Lower lobe of right lung (tissue), 2 donors: ENCODE data around the gene GRIA1. TPM values are rescaled to one million over a fixed set of nuclear protein-coding genes. Genes with fewer than 3 reads are reported as not detected.

Source experiments
- ATAC-seq, 2 donors: fragments of 200-7000 bp; cut with Tn5 transposase; one replicate each; pipeline ENCODE4 v1.9.1; 2020 to 2022; ENCODE audit warnings: mild to moderate bottlenecking in 2 of 2, moderate library complexity in 2 of 2
- DNase-seq: peaks from one replicate; pipeline ENCODE4 v3.0.0-alpha.2; 2020
- H3K27ac ChIP-seq: fragments of 200-600 bp; one replicate; pipeline ENCODE4 v1.8.0; 2022
- H3K27me3 ChIP-seq: fragments of 200-600 bp; one replicate; pipeline ENCODE4 v1.8.0; 2022; ENCODE audit warnings: low read depth
- H3K36me3 ChIP-seq: fragments of 200-600 bp; one replicate; pipeline ENCODE4 v1.8.0; 2022; ENCODE audit warnings: mild to moderate bottlenecking
- H3K4me1 ChIP-seq: fragments of 200-600 bp; one replicate; pipeline ENCODE4 v1.8.0; 2022
- H3K4me3 ChIP-seq: fragments of 200-600 bp; one replicate; pipeline ENCODE4 v1.8.0; 2022; ENCODE audit warnings: mild to moderate bottlenecking
- H3K9me3 ChIP-seq: fragments of 200-600 bp; one replicate; pipeline ENCODE4 v1.8.0; 2022
- intact Hi-C: fragments of 100-400 bp; cut with DNase I; formaldehyde crosslinking; loops from one replicate; pipeline ENCODE4 v1.11.0; 2022
- total RNA-seq: library from RNA; stranded (reverse); fragmentation: NEBNext Ultra II Directional; extraction: Animal tissue kit (Norgen Biotek cat#: 25700); gene quantifications from one replicate; pipeline ENCODE4 v1.2.1, GENCODE V29; 2021
- TF ChIP-seq, protein P1 (sequence below): fragments of 200-600 bp; IDR thresholded peaks from one replicate; pipeline ENCODE4 v1.8.0; 2022; ENCODE audit warnings: antibody characterized with exemption, mild to moderate bottlenecking
- donor health status: DM: no; HTN: yes; CAD: no; lungs with severe emphysema.

The GRIA1 gene
- total RNA-seq, 1 donor from 2014 or later = 10.3 TPM

DNA sequence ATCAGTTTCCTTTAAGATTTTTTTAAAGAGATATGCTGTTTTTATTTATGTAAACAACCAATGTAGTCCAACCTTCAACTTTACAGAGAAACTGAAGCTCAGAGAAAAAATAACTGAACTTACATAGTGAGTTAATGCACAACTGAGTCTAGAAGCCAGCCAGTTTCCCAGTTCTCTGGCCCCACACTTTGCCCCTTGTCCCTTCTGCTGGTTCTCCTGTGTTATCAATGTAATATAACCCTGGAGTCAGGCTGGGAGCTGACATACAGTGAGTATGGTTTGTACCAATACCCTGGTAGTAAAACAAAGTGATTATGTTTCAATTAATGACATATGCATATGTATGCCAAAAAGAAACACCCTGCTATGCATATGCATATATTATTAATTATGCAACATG is 32.2 kb upstream of the GRIA1 start:
- no peak for ATAC-seq
- Histone ChIP-seq H3K27ac (no peak overlapping the region), H3K4me1 (no peaks in the 10 kb centered on the region), H3K36me3 (no peaks in the 10 kb centered on the region), H3K9me3 (no peaks in the 10 kb centered on the region), H3K4me3 (no peak overlapping the region), H3K27me3 (no peaks in the 10 kb centered on the region)
- TF ChIP-seq, protein P1, sequence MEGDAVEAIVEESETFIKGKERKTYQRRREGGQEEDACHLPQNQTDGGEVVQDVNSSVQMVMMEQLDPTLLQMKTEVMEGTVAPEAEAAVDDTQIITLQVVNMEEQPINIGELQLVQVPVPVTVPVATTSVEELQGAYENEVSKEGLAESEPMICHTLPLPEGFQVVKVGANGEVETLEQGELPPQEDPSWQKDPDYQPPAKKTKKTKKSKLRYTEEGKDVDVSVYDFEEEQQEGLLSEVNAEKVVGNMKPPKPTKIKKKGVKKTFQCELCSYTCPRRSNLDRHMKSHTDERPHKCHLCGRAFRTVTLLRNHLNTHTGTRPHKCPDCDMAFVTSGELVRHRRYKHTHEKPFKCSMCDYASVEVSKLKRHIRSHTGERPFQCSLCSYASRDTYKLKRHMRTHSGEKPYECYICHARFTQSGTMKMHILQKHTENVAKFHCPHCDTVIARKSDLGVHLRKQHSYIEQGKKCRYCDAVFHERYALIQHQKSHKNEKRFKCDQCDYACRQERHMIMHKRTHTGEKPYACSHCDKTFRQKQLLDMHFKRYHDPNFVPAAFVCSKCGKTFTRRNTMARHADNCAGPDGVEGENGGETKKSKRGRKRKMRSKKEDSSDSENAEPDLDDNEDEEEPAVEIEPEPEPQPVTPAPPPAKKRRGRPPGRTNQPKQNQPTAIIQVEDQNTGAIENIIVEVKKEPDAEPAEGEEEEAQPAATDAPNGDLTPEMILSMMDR = no peak
- intact Hi-C loops = no loop called here
- no peak for DNase-seq

DNA sequence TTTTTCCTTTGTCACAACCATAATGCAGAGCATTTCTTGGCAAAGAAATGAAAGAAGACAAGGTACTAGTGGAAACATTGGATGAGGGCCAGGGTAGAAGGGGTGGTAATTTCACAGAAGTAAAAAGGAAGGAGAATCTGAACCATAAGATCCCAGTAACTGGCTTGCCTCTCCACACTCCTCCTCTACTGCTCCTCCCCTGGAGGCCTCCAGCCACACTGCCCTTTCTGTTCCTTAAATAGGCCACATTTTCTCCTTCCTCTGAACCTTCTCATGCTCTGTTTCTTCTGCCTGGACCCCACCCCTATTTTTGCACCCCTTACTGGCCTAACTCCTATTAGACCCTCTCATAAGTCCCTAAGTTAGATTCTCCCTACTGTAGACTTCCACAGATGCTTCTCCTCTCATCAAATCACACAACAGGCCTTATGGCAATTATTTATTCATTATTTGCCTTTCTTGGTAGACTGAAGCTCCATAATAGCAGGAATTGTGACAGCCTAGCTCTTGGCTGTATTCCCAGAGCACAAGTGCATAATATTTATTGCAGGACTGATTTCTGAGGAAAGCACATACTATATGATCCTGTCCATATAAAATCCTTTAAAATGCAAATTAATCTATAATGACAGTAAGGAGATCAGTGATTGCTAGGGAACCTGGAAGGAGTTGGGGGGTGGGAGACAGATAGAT is 31.3 kb upstream of the GRIA1 start:
- Histone ChIP-seq H3K4me3 (no peak overlapping the region), H3K36me3 (no peaks in the 10 kb centered on the region), H3K9me3 (no peaks in the 10 kb centered on the region), H3K27me3 (no peaks in the 10 kb centered on the region), H3K4me1 (no peaks in the 10 kb centered on the region), H3K27ac (no peak overlapping the region)
- TF ChIP-seq, protein P1 = no peak
- intact Hi-C loops = no loop called here
- DNase-seq = no peak
- no peak for ATAC-seq

DNA sequence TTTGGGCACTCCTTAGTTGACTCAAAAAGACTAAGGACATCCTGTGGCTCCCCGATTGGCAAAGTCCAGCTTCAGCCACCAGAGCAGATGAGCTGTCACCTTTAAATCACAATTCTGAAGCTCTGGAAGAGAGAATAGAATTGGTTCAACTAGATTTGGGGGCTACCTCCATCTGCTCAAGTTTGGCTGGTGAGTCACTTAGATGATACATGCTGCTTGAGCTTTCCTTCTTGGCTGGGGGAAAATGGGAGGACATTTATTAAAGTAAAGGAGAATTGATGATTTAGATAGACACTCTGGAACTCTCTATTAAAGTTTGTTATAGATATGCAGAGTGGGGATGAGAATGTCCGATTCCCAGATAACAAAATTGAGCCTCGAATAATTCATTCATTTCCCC is 30.0 kb upstream of the GRIA1 start:
- no peak for ATAC-seq
- Histone ChIP-seq H3K36me3 (no peaks in the 10 kb centered on the region), H3K4me1 (no peaks in the 10 kb centered on the region), H3K27me3 (no peaks in the 10 kb centered on the region), H3K4me3 (no peak overlapping the region), H3K9me3 (no peaks in the 10 kb centered on the region), H3K27ac (no peak overlapping the region)
- TF ChIP-seq, protein P1 = no peak
- intact Hi-C loops = no loop called here
- no peak for DNase-seq

DNA sequence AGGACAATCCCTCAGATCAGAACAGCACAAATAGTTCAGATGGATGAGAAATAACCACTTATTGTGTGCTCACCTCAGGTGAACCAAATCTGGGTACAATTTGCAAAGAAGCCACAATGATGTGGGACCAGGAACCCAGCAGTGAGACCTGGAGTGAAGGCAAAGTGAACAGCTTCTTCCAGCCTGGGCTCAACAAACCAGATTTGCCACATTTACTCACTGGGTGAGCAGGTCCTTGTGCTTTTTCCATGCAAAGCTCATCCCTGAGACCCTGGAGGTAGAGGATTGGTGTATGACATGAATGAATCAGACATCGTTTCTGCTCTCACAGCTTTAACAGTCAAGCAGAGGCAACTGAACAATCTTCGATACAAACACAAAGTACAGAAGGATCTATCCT is 29.1 kb upstream of the GRIA1 start:
- Histone ChIP-seq H3K27me3 (no peaks in the 10 kb centered on the region), H3K27ac (no peak overlapping the region), H3K4me1 (no peaks in the 10 kb centered on the region), H3K36me3 (no peaks in the 10 kb centered on the region), H3K4me3 (no peak overlapping the region), H3K9me3 (no peaks in the 10 kb centered on the region)
- ATAC-seq = no peak
- no peak for DNase-seq
- intact Hi-C loops = no loop called here
- TF ChIP-seq, protein P1 = no peak

DNA sequence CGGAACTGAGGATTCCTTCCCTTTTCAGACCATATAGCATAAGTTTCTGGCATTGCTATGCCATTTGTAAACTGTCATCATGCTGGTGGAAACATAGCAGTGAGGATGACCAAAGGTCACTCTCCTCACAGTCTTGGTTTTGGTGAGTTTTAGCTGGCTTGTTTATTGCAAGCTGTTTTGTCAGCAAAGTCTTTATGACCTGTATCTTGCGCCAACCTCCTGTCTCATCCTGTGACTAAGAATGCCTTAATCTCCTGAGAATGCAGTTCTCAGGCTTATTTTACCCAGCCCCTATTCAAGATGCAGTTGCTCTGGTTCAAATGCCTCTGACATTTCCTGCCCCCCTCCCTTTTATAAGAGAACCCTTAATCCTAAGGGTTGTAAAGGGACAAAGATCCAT is 26.7 kb upstream of the GRIA1 start:
- ATAC-seq = no peak
- TF ChIP-seq, protein P1 = no peak
- Histone ChIP-seq H3K9me3 (no peaks in the 10 kb centered on the region), H3K4me3 (no peak overlapping the region), H3K4me1 (no peaks in the 10 kb centered on the region), H3K27me3 (no peaks in the 10 kb centered on the region), H3K27ac (no peak overlapping the region), H3K36me3 (no peaks in the 10 kb centered on the region)
- DNase-seq = no peak
- intact Hi-C loops = no loop called here
